ENCODE data around the gene DOK5.
"Not testable (repeated sequence)": the region's sequence is repeated elsewhere in the genome, so short reads cannot be mapped to it uniquely, and the experiment has no call there.

Gene DOK5

DNA sequence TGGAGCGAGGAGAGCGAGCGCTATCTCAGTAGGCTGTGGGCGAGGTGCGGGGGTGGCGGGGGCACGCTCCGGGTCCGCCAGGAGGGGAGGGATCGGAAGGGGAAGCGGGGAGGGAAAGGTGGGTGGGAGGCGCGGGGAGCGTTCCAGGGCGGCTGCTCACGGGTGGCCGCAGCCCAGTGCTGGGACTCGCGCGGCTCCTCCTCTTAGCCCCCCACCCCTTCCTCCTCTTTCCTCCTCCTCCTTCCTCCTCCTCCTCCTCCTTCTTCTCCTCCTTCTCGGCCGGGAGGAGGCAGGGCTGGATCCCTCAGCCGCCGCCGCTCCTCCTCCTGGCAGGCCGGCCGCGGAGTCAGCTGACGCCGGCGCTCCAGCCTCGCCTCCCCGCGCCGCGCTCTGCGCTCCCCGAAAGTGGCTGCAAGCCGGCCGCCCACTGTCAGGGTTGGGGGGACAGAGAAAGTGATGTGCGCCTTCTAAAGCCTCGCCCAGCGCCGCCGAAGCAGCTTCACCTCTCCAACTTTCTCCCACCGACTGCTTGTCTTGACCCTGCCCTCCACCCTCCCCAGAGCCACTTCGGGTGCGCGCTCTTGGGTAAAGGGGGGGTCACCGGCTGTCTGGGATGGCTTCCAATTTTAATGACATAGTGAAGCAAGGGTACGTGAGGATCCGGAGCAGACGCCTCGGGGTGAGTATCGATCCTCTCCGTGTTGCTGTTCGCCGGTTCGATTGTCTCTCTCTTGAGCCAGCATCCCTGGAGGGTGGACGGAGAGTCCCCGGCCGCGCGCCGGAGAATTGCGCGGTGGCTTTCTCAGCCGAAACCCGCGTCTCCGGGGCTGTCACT, at the start of gene DOK5:
DOK5 (plus strand) TSS at position 260 of the 835 bp plus-strand sequence; CDS start at position 614, 354 bp downstream.
- DNase-seq, result no peak

GRCh38 chr20:54429364-54429763, 46.0 kb upstream of the DOK5 start:
- DNase-seq, result no peak

GRCh38 chr20:54431156-54431944, 44.0 kb upstream of the DOK5 start:
- DNase-seq, result no peak

- DNase-seq, result no peak
These were observed 42.4 kb upstream of the DOK5 start for GRCh38 chr20:54432966-54433365.

DNA sequence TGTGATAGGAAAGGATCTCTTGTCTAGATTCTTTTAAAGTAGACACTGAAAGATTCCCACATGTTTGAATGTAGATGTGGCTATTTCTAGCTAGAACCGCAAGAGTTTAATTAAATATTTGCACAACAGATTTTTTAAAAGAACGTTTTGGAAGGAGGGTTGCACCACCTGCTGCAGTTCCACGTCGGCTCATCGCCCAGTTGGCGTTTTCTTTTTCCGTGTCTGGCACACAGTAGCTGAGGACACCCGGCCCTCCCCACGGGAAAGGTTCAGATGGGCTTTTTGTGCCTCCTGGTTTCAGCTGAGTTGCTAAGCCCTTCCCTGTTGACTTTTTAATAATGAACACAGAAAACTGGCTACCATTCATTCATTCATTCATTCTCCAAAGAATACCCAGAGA, 41.8 kb upstream of the DOK5 start:
- no peak for DNase-seq

DNA sequence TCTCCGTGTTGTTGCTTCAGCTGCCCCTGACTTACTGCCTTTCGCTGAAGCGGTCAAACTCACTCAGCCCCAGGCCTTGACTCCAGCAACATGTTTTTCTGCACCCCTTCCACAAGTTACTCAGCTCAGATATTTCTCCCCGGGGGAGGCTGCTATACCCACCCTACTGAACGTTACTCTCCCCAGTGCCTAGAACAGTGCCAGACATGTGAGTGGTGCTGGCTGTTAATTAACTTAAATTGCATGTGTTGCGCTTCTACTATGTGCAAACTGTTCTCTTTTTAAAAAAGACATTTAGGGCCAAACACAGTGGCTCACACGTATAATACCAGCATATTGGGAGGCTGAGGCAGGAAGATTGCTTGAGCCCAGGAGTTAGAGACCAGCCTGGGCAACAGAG, 41.2 kb upstream of the DOK5 start:
- no peak for DNase-seq

- no peak for DNase-seq
These were observed 40.4 kb upstream of the DOK5 start for GRCh38 chr20:54435015-54435414.

DNA sequence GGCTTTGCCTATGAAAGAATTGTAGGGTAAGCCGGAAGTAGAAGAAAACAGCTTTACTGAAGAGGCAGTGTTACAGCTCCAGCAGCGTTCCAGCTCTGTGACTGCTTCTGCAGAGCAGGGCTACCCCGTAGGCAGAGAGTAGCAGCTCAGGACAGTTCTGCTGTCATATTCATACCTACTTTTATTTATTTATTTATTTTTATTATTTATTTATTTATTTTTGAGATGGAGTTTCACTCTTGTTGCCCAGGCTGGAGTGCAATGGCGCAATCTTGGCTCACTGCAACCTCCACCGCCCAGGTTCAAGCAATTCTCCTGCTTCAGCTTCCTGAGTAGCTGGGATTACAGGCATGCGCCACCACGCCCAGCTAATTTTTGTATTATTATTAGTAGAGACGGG, 39.0 kb upstream of the DOK5 start:
- DNase-seq, result not testable (repeated sequence)

- DNase-seq, result no peak
These were observed 37.2 kb upstream of the DOK5 start for GRCh38 chr20:54438166-54438565.

- no peak for DNase-seq
These were observed 25.2 kb upstream of the DOK5 start for GRCh38 chr20:54450207-54450606.

DNA sequence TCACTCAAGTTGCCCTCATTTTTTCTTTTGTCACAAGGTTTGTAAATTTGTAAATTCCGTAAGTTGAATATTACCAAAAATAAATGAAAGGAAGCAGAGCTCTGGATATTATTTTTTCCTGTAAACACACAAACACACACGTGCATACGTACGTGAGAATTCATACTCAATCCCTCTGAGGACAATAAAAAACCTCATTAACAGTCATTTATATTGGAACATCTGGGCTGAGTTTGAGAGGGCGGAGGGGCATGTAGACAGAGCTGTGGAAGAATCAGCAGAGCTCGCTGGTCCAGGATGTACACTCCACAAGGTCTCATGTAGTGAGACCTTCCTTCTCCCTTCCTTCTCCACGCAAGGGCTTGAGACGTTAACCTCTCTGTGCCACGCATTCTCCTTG, 24.2 kb upstream of the DOK5 start:
- DNase-seq, result no peak

DNA sequence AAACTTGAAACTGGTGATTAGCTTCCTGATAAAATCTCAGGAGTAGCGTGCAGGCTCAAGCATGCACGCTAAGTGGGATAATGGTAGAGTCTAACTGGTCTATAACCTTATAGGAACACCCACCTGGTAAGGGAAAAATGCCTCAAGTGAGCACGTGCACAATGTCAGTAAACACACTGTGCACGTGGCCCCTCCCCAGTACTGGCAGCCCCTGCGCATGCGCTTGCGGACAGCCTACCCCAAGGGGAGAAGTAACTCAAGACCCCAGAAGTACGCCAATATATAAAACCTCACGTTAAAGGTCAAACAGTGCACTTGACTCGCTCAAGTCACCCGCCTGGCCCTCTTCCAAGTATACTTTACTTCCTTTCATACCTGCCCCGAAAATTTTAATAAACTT, 23.1 kb upstream of the DOK5 start:
- no peak for DNase-seq

DNA sequence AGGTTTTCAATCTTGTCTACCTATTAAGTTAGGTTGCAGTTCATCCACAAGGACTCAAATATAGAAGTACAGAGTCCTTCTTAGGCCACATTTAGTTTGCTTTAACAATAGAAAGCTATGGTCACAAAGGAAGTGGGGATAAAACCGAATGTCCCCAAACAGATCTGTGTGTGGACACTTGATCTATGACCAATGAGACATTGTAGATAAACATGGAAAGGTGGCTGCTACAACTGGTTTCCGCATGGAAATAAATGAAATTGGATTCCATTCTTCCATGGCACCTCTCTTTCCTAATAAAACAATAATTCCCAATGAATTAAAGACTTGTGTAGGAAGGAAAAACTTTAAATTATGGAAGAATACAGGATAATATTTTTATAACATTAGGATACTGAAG, 20.4 kb upstream of the DOK5 start:
- DNase-seq, result no peak

DNA sequence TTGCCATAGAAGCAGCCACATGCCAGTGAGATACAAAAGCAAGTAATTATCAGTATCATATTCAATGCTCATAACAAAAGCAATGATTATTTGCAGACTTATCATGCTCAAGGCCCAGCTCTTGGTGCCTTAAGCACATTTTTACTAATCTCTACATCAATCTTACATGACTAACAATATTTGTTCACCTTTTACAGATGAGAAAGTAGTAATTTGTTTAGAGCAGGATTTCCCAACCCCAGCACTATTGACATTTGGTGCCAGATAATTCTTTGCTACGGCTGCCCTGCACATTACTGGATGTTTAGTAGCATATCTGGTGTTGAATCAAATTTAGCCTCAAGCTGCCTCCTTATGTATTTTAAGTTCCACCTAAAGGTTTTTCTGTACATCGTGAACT, 19.0 kb upstream of the DOK5 start:
- no peak for DNase-seq

DNA sequence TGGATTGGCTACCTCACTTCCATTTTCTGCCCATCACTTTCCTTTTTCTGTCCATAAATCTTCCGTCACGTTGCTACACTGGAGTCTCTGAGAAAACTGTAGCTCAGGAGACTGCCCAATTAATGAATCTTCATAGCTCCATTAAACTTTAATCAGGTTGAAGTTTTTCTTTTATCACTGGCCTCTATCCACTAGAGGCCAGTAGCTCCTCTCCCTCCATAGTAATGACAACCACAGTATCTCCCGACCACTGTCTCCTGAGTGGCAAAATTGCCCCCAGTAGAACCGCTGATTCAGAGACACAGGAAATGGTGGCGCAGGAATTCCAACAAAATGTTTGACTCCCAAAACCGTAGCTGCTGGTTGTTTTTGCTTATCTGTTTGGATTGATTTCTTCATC, 18.4 kb upstream of the DOK5 start:
- DNase-seq, result no peak

GRCh38 chr20:54458219-54458618, 17.2 kb upstream of the DOK5 start:
- DNase-seq, result no peak

GRCh38 chr20:54459279-54459678, 16.1 kb upstream of the DOK5 start:
- no peak for DNase-seq

- DNase-seq, result no peak
These were observed 11.4 kb upstream of the DOK5 start for GRCh38 chr20:54464003-54464402.

DNA sequence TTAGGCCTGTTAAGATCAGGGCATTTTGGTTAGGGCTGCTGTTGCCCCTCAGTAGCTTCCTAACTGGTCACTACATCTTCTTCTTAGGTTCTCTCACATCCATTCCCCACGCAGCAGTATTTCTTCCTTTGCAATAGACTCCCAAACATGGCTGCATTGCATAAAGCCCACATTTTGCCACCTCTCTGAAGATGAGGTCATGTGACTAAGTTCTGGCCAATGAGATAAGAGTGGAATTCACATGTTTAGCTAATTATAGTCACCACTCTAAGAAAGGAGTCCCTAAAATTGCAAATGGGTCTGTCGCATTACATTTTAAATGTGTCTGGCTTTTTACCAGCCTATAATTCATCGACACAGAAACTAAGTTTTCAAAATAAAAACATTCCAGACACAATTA, 9.3 kb upstream of the DOK5 start:
- no peak for DNase-seq

- no peak for DNase-seq
These were observed 7.8 kb upstream of the DOK5 start for GRCh38 chr20:54467622-54468021.

GRCh38 chr20:54468082-54468481, 7.3 kb upstream of the DOK5 start:
- DNase-seq, result no peak

GRCh38 chr20:54469293-54469692, 6.1 kb upstream of the DOK5 start:
- DNase-seq, result no peak

DNA sequence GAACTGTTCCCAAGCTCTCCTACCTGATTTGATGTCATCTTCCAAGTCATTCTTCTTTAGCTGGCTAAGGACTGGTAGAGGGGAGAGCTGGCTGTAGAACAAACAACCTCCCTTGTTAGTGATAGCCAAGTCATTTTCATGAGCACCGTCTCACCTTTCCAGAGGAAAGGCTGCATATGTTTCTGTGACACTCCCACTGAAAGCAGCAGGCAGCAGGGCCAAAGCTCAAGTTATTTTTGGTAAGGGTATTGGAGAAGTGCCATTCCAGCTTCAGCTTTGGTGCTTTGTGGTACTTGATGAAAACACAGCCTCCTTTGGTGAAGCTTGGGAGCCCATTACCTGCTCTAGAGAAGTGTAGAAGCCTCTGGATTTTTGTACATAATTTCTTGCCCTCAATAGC, 5.4 kb upstream of the DOK5 start:
- no peak for DNase-seq

DNA sequence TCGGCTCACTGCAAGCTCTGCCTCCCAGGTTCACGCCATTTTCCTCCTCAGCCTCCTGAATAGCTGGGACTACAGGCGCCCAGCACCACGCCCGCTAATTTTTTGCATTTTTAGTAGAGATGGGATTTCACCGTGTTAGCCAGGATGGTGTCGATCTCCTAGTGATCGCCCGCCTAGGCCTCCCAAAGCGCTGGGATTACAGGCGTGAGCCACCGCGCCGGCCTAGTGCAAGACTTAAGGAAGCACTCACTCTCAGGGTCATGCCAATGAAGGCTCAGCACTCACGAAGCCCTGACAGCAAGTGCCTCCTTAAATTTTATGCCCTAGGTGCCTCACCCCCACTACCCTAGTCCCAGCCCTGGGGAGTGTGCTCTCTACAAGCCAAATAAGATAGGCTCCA, 4.7 kb upstream of the DOK5 start:
- no peak for DNase-seq

Data from kidney glomerular epithelial cell (primary cell).